Muscle of leg (tissue), 11 donors: ENCODE results near the gene FOXN3. TPM values are rescaled to one million over a fixed set of nuclear protein-coding genes. Genes with fewer than 3 reads are reported as not detected.

Experiments
- DNase-seq: peaks from one replicate; pipeline ENCODE4 v3.0.0; 2013
- H3K27ac ChIP-seq: one replicate; pipeline ENCODE4 v1.5.1; 2013; ENCODE audit warnings: mild to moderate bottlenecking, low read length, control low read depth
- H3K27me3 ChIP-seq: one replicate; pipeline ENCODE4 v1.6.1; 2013; ENCODE audit warnings: low read length; ENCODE audit not compliant: control insufficient read depth, insufficient read depth
- H3K36me3 ChIP-seq: one replicate; pipeline ENCODE4 v1.6.1; 2013; ENCODE audit warnings: low read length; ENCODE audit not compliant: control insufficient read depth, insufficient read depth
- H3K4me1 ChIP-seq: one replicate; pipeline ENCODE4 v1.6.1; 2013; ENCODE audit warnings: low read length; ENCODE audit not compliant: control insufficient read depth, insufficient read depth
- H3K4me3 ChIP-seq: one replicate; pipeline ENCODE4 v1.5.1; 2013; ENCODE audit warnings: low read length, control low read depth
- H3K9me3 ChIP-seq: replicated peaks from 2 replicates; pipeline ENCODE4 v1.6.1; 2013; ENCODE audit warnings: low read depth, low read length; ENCODE audit not compliant: control insufficient read depth
- WGBS: methylation state at CpG from one replicate; pipeline ENCODE4 v1.1.5; 2013; ENCODE audit warnings: missing lambda C conversion rate; ENCODE audit not compliant: insufficient coverage; 5-methylcytosine and 5-hydroxymethylcytosine counted together
- polyA plus RNA-seq, 8 donors: library from polyadenylated mRNA; unstranded; fragments of 120-200 nt; gene quantifications; one replicate each; pipeline versions ENCODE4 v1.2.1 to v1.2.3, GENCODE V29; 2013; ENCODE audit warnings: inconsistent platforms in 1 of 8, low replicate concordance in 1 of 8; ENCODE audit not compliant: insufficient read length in 8 of 8, insufficient read depth in 1 of 8
- total RNA-seq: library from RNA; stranded (reverse); fragments of 120-200 nt; gene quantifications from one replicate; pipeline ENCODE4 v1.2.4, GENCODE V29; 2013

FOXN3 gene
- total and polyA plus RNA-seq, 9 donors: 43.4 to 79.2 (median 64.0) TPM

GRCh38 chr14:89324501-89325298 is 92.3 kb downstream of the FOXN3 start:
- Histone ChIP-seq H3K27me3 (no peaks in the 10 kb centered on the region), H3K4me1 (no peaks in the 10 kb centered on the region), H3K27ac (no peak overlapping the region), H3K4me3 (no peak overlapping the region), H3K9me3 (no peaks in the 10 kb centered on the region), H3K36me3 (peaks cover 10% of the 10 kb centered on the region)
- no peak for DNase-seq
- 85% methylated on average over 6 of the region's 9 CpGs for WGBS

- Histone ChIP-seq H3K4me3 (no peak overlapping the region), H3K27ac (no peak overlapping the region), H3K4me1 (peaks cover 6% of the 10 kb centered on the region), H3K36me3 (peaks cover 10% of the 10 kb centered on the region), H3K27me3 (no peaks in the 10 kb centered on the region), H3K9me3 (no peaks in the 10 kb centered on the region)
- 84% methylated on average over 5 of the region's 6 CpGs for WGBS
- DNase-seq: no peak
Measured at GRCh38 chr14:89320381-89321000, 96.5 kb downstream of the FOXN3 start.

DNA sequence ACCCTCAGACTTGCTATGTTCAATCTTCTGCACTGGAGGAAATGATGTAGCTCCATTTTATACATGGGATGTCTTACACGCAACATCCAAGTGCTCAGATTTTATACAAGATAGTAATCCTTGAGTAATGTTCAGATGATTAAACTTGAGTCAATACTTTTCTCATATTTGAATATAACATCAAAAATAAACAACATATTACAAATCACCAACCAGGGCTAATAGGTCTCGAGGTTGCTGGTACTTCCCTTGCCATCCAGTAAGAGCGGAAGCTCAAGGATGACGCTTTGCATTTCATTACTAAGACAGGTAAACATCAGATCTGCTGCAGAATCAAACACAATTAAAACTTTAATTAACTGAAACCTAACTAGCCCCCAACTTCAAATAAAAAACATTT is 97.3 kb downstream of the FOXN3 start:
- 100% methylated on average over 1 of the region's 4 CpGs for WGBS
- Histone ChIP-seq H3K9me3 (no peaks in the 10 kb centered on the region), H3K27ac (no peak overlapping the region), H3K4me3 (no peak overlapping the region), H3K27me3 (no peaks in the 10 kb centered on the region), H3K4me1 (peaks cover 6% of the 10 kb centered on the region), H3K36me3 (peaks cover 8% of the 10 kb centered on the region)
- no peak for DNase-seq

- no CpG with 5 or more reads among the region's 4 CpGs for WGBS
- Histone ChIP-seq H3K27ac (no peak overlapping the region), H3K4me3 (no peak overlapping the region)
Measured at GRCh38 chr14:89317051-89317691, 99.9 kb downstream of the FOXN3 start.

GRCh38 chr14:89315493-89316470 is 101.3 kb downstream of the FOXN3 start:
- Histone ChIP-seq H3K9me3 (no peaks in the 10 kb centered on the region), H3K4me3 (no peak overlapping the region), H3K36me3 (peaks cover 10% of the 10 kb centered on the region), H3K27ac (no peak overlapping the region), H3K4me1 (peaks cover 6% of the 10 kb centered on the region), H3K27me3 (no peaks in the 10 kb centered on the region)
- WGBS: 72% methylated on average over 7 of the region's 10 CpGs
- DNase-seq: peak; percentile 30

More at GRCh38 chr14:89317051-89317691, 99.9 kb downstream of the FOXN3 start:
- no peaks in the 10 kb centered on the region for H3K27me3 ChIP-seq
- H3K4me1 ChIP-seq: peaks cover 6% of the 10 kb centered on the region
- DNase-seq: no peak
- H3K9me3 ChIP-seq: no peaks in the 10 kb centered on the region
- H3K36me3 ChIP-seq: peaks cover 10% of the 10 kb centered on the region

GRCh38 chr14:89314274-89314673 is 102.8 kb downstream of the FOXN3 start:
- Histone ChIP-seq H3K9me3 (no peaks in the 10 kb centered on the region), H3K27ac (no peak overlapping the region), H3K36me3 (peaks cover 10% of the 10 kb centered on the region), H3K27me3 (no peaks in the 10 kb centered on the region), H3K4me3 (no peak overlapping the region), H3K4me1 (peaks cover 6% of the 10 kb centered on the region)
- DNase-seq: no peak
- no CpG with 5 or more reads among the region's 2 CpGs for WGBS

DNA sequence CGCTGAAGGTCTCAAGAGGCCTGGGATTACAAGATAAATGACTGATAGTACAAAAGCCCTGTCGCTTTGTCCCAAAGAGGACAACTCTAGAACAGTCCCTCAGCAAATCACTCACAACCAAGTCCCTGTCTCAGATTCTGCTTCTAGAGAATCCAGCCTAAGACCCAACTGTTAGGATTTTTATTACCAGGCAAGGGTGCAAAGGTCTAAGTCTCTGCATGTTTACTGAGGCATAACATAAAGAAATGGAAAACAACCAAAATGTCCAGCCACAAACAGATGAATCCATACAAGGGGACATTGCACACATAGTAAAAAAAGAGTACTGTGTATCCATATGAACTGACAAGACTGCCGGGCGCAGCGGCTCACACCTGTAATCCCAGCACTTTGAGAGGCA is 104.1 kb downstream of the FOXN3 start:
- Histone ChIP-seq H3K27ac (no peak overlapping the region), H3K9me3 (no peaks in the 10 kb centered on the region), H3K4me1 (peaks cover 12% of the 10 kb centered on the region), H3K36me3 (peaks cover 13% of the 10 kb centered on the region), H3K27me3 (no peaks in the 10 kb centered on the region), H3K4me3 (no peak overlapping the region)
- 100% methylated on average over 1 of the region's 5 CpGs for WGBS
- DNase-seq: no peak

GRCh38 chr14:89310211-89310610 is 106.8 kb downstream of the FOXN3 start:
- 78% methylated on average over 7 of the region's 9 CpGs for WGBS
- Histone ChIP-seq H3K4me3 (no peak overlapping the region), H3K9me3 (no peaks in the 10 kb centered on the region), H3K27ac (no peak overlapping the region), H3K27me3 (no peaks in the 10 kb centered on the region), H3K36me3 (peaks cover 9% of the 10 kb centered on the region), H3K4me1 (peaks cover 12% of the 10 kb centered on the region)
- no peak for DNase-seq

GRCh38 chr14:89309670-89310177 is 107.3 kb downstream of the FOXN3 start:
- WGBS: 92% methylated on average over 6 of the region's 11 CpGs
- Histone ChIP-seq H3K27ac (no peak overlapping the region), H3K4me1 (peaks cover 17% of the 10 kb centered on the region)

More at GRCh38 chr14:89309670-89310177, 107.3 kb downstream of the FOXN3 start:
- H3K27me3 ChIP-seq: no peaks in the 10 kb centered on the region
- peaks cover 9% of the 10 kb centered on the region for H3K36me3 ChIP-seq
- H3K9me3 ChIP-seq: no peaks in the 10 kb centered on the region
- no peak for DNase-seq
- no peak overlapping the region for H3K4me3 ChIP-seq
